GM12878 (cell line): ENCODE results near the gene NACA2. TPM values are rescaled to one million over a fixed set of nuclear protein-coding genes. Genes with fewer than 3 reads are reported as not detected.

Experiments
- ATAC-seq: fragments of 200-7000 bp; cut with Tn5 transposase; 3 replicates; pipeline ENCODE4 v1.9.1; 2020; ENCODE audit warnings: mild to moderate bottlenecking, moderate library complexity
- BruUV-seq: library from RNA; stranded (reverse); fragments of 400-500 nt; replicated peaks from 2 replicates; lab custom pipeline; 2021; lab: Mats Ljungman, UMichigan
- CTCF ChIA-PET: fragments of 300-600 bp; sonication (Branson Sonifier 250); formaldehyde crosslinking; extraction: SDS; loops from one replicate; lab custom pipeline; 2021; ENCODE audit warnings: inconsistent platforms; lab: Yijun Ruan, JAX
- POLR2A ChIA-PET: fragments of 350-600 bp; formaldehyde crosslinking; extraction: SDS; loops from one replicate; lab custom pipeline; 2021; ENCODE audit warnings: inconsistent platforms; lab: Charles Lee
- RAD21 ChIA-PET: fragments of 300-600 bp; sonication (Branson Sonifier 250); formaldehyde crosslinking; loops from one replicate; lab custom pipeline; 2023; ENCODE audit warnings: antibody characterized with exemption; ENCODE audit not compliant: unreplicated experiment; lab: Charles Lee
- SMC1A ChIA-PET: fragments of 300-600 bp; sonication (Branson Sonifier 250); formaldehyde crosslinking; loops from one replicate; lab custom pipeline; 2023; ENCODE audit not compliant: unreplicated experiment, uncharacterized antibody; lab: Charles Lee
- DNase-seq: peaks from one replicate; pipeline ENCODE4 v3.0.0-alpha.2; 2011; ENCODE audit warnings: low read depth, low spot score
- FAIRE-seq: peaks from 3 replicates; lab custom pipeline; 2011; peaks lifted over from hg19 to GRCh38; lab: Jason Lieb, UNC
- H2AFZ ChIP-seq: 2 replicates; pipeline ENCODE4 v1.6.0; 2011; ENCODE audit warnings: low read depth, low read length, control low read depth; ENCODE audit not compliant: control insufficient read depth
- H3K27ac ChIP-seq: 2 replicates; pipeline ENCODE4 v1.5.1; 2011; ENCODE audit warnings: control low read depth; ENCODE audit not compliant: control insufficient read depth, insufficient read depth
- H3K27me3 ChIP-seq, 2 experiments: replicated peaks in 1 of 2; 2 replicates each; pipeline versions ENCODE4 v1.6.0 to v1.6.1; 2011; ENCODE audit warnings: low read length in 1 of 2; ENCODE audit not compliant: control insufficient read depth in 2 of 2, insufficient read depth in 2 of 2
- H3K36me3 ChIP-seq, 2 experiments: 2 replicates each; pipeline ENCODE4 v1.5.1; 2011; ENCODE audit warnings: low read length in 1 of 2; ENCODE audit not compliant: control insufficient read depth in 2 of 2, insufficient read depth in 2 of 2
- H3K4me1 ChIP-seq: 2 replicates; pipeline ENCODE4 v1.6.1; 2011; ENCODE audit warnings: mild to moderate bottlenecking, low read length, moderate library complexity, mixed read lengths; ENCODE audit not compliant: control insufficient read depth, insufficient read depth
- H3K4me2 ChIP-seq: 2 replicates; pipeline ENCODE4 v1.6.0; 2011; ENCODE audit warnings: control low read depth; ENCODE audit not compliant: control insufficient read depth, insufficient read depth
- H3K4me3 ChIP-seq: fragments of 200-600 bp; sonication (generic); 2 replicates; pipeline ENCODE4 v1.5.1; 2016
- H3K79me2 ChIP-seq: 2 replicates; pipeline ENCODE4 v1.6.0; 2011; ENCODE audit warnings: low read length; ENCODE audit not compliant: control insufficient read depth, insufficient read depth
- H3K9ac ChIP-seq: 2 replicates; pipeline ENCODE4 v1.8.0; 2011; ENCODE audit warnings: low read length, control low read depth, mixed read lengths; ENCODE audit not compliant: control insufficient read depth, insufficient read depth
- H3K9me3 ChIP-seq: replicated peaks from 3 replicates; pipeline ENCODE4 v1.5.1; 2011; ENCODE audit warnings: mild to moderate bottlenecking, low read length; ENCODE audit not compliant: control insufficient read depth, insufficient read depth
- H4K20me1 ChIP-seq: 2 replicates; pipeline ENCODE4 v1.6.0; 2011; ENCODE audit not compliant: control insufficient read depth, insufficient read depth
- JUND ChIP-seq: IDR thresholded peaks from 2 replicates; pipeline ENCODE4 v1.6.1; 2012; ENCODE audit warnings: low read depth, mild to moderate bottlenecking, low read length, improper control_type of control experiment, moderate library complexity
- NFXL1 ChIP-seq: fragments of 450-650 bp; IDR thresholded peaks from 2 replicates; pipeline ENCODE4 v1.6.1; 2017; ENCODE audit warnings: antibody characterized with exemption, mild to moderate bottlenecking, borderline replicate concordance
- NFYB ChIP-seq: IDR thresholded peaks from 2 replicates; pipeline ENCODE4 v1.6.1; 2011; ENCODE audit warnings: low read depth, mild to moderate bottlenecking, low read length, improper control_type of control experiment, moderate library complexity; ENCODE audit not compliant: insufficient read depth
- RAD51 ChIP-seq: fragments of 450-650 bp; IDR thresholded peaks from 2 replicates; pipeline ENCODE4 v1.6.1; 2016; ENCODE audit warnings: moderate library complexity, mild to moderate bottlenecking, inconsistent platforms
- RBBP5 ChIP-seq: fragments of 200-600 bp; sonication (generic); conservative IDR thresholded peaks from 2 replicates; pipeline ENCODE4 v1.6.1; 2016
- WGBS: methylation state at CpG from one replicate; pipeline ENCODE4 v1.1.6; 2016; ENCODE audit warnings: low lambda C conversion rate; ENCODE audit not compliant: insufficient replicate concordance, insufficient coverage; ENCODE audit errors: missing lambda C conversion rate; 5-methylcytosine and 5-hydroxymethylcytosine counted together
- in situ Hi-C: fragments of 300-500 bp; cut with MboI; formaldehyde crosslinking; loops from 9 replicates; pipeline ENCODE4 v1.14.3; 2018; ENCODE audit warnings: mixed read lengths
- intact Hi-C: fragments of 100-400 bp; cut with micrococcal nuclease; formaldehyde crosslinking; loops from one replicate; pipeline ENCODE4 v1.14.2; 2022; ENCODE audit not compliant: unreplicated experiment
- polyA plus RNA-seq, 11 experiments: library from polyadenylated mRNA; depleted of rRNA in 4 of 11; unstranded in 6 of 11; stranded (reverse) in 5 of 11; fragments of >200 nt; fragmentation: Nextera tagmentation in 4 of 11; fragmentation: Illumina TruSeq in 1 of 11; extraction: Ambion mirVana in 4 of 11; extraction: Trizol in 1 of 11; gene quantifications; 1 replicate in 1 of 11; 2 replicates in 10 of 11; pipeline versions ENCODE4 v1.2.1 to v1.2.3, GENCODE V29; 2011 to 2016; ENCODE audit warnings: inconsistent platforms in 2 of 11, missing spikeins in 2 of 11, low read depth in 1 of 11
- total RNA-seq, 4 experiments: library from RNA; depleted of rRNA in 3 of 4; stranded (reverse); fragments of >200 nt in 3 of 4; fragmentation: Illumina TruSeq in 1 of 4; extraction: Trizol in 1 of 4; gene quantifications; 2 replicates each; pipeline versions ENCODE4 v1.2.1 to v1.2.3, GENCODE V29; 2013 to 2021

Gene NACA2
- total and polyA plus RNA-seq, 10 of the 15 experiments (the other 5 are each of a cell fraction or from before 2014, with no cell fraction given): 0.16 to 0.68 (median 0.36) TPM; not detected in 4

GRCh38 chr17:61600621-61601020 lies 9.6 kb upstream of the NACA2 start:
- Histone ChIP-seq H3K79me2 (no peaks in the 10 kb centered on the region), H2AFZ (no peak overlapping the region), H3K4me3 (no peak overlapping the region), H3K27ac (no peak overlapping the region), H3K36me3 (no peaks in the 10 kb centered on the region), H3K9me3 (no peaks in the 10 kb centered on the region), H3K4me1 (no peaks in the 10 kb centered on the region), H3K27me3 (0 out of 4 replicates have a peak, but pooled peaks cover 0 to 2% of the 10 kb centered on the region in 2 experiments)
- in situ Hi-C loops (no loop called here), intact Hi-C loops (no loop called here)
- DNase-seq: no peak
- ChIA-PET POLR2A (interaction anchor here (0.6 kb wide), 2 partner anchors 14 to 589 kb away, joined by 3 to 5 read pairs; no protein-coding TSS in a partner anchor), RAD21 (no interaction called here), SMC1A (interaction anchor here (0.6 kb wide), 1 partner anchor 341 kb away, joined by 3 read pairs; no protein-coding TSS in a partner anchor)
- ATAC-seq: no peak
- no TSS peak for BruUV-seq
- FAIRE-seq: no peak
- 0% methylated on average over 2 of the region's 2 CpGs for WGBS
- TF ChIP-seq NFXL1 (peak; percentile 66; the same call in 1 of the 2 replicates), RAD51 (no peak)
- TF ChIP-seq, all 136 proteins: peak for 1
- Histone ChIP-seq H3K9ac (no peak overlapping the region), H3K4me2 (no peak overlapping the region), H4K20me1 (no peaks in the 10 kb centered on the region)
- CTCF ChIA-PET: interaction anchor here (0.9 to 1.0 kb wide), 2 partner anchors 12 to 144 kb away, joined by 3 to 4 read pairs; no protein-coding TSS in a partner anchor

- ChIA-PET CTCF (no interaction called here), SMC1A (no interaction called here), RAD21 (no interaction called here), POLR2A (no interaction called here)
- Histone ChIP-seq H3K27me3 (0 out of 4 replicates have a peak, but pooled peaks cover 0 to 2% of the 10 kb centered on the region in 2 experiments), H3K4me3 (no peak overlapping the region), H3K79me2 (no peaks in the 10 kb centered on the region), H3K36me3 (no peaks in the 10 kb centered on the region), H3K9ac (no peak overlapping the region), H2AFZ (no peak overlapping the region), H4K20me1 (no peaks in the 10 kb centered on the region), H3K4me1 (no peaks in the 10 kb centered on the region), H3K27ac (no peak overlapping the region), H3K4me2 (no peak overlapping the region), H3K9me3 (no peaks in the 10 kb centered on the region)
- no TSS peak for BruUV-seq
- intact Hi-C loops: no loop called here
- FAIRE-seq (no peak), ATAC-seq (no peak), DNase-seq (no peak)
- in situ Hi-C loops: no loop called here
- no peak for TF ChIP-seq RBBP5
- peak; percentile 83; the same call in 1 of the 2 replicates for TF ChIP-seq NFXL1
- TF ChIP-seq NFYB: no peak
- TF ChIP-seq JUND: no peak
- 2% methylated on average over 3 of the region's 3 CpGs for WGBS
Observed at GRCh38 chr17:61599608-61600007, 8.6 kb upstream of the NACA2 start.
